K562 (cell line): ENCODE results near the gene ASMT. TPM values are rescaled to one million over a fixed set of nuclear protein-coding genes. Genes with fewer than 3 reads are reported as not detected.

Experiments
- CREM ChIP-seq: IDR thresholded peaks from 2 replicates; pipeline ENCODE4 v1.6.1; 2014; ENCODE audit warnings: antibody characterized with exemption, low read depth
- FOXO4 ChIP-seq: fragments of 450-650 bp; formaldehyde crosslinking; IDR thresholded peaks from 2 replicates; pipeline ENCODE4 v1.4.0; 2020; ENCODE audit warnings: mild to moderate bottlenecking, moderate library complexity
- HDAC1 ChIP-seq, 2 experiments: fragments of 450-650 bp; IDR thresholded peaks; 2 replicates each; pipeline ENCODE4 v1.6.1; 2016 to 2017; ENCODE audit warnings: inconsistent platforms in 1 of 2, mild to moderate bottlenecking in 1 of 2, moderate library complexity in 1 of 2
- IRF1 ChIP-seq: sonication (generic); formaldehyde crosslinking; IDR thresholded peaks from 2 replicates; pipeline ENCODE4 v1.8.0; 2022; ENCODE audit warnings: missing genetic modification reagents, mild to moderate bottlenecking, borderline replicate concordance
- POLR2G ChIP-seq: fragments of 200-400 bp; formaldehyde crosslinking; IDR thresholded peaks from 2 replicates; pipeline ENCODE4 v1.6.1; 2017; ENCODE audit warnings: low read depth, mild to moderate bottlenecking, antibody characterized with exemption, low read length, moderate library complexity
- RBBP5 ChIP-seq: fragments of 200-600 bp; sonication (generic); IDR thresholded peaks from 2 replicates; pipeline ENCODE4 v1.6.1; 2012; ENCODE audit warnings: borderline replicate concordance, mild to moderate bottlenecking, low read length, control low read depth, inconsistent platforms; ENCODE audit not compliant: insufficient read depth, poor library complexity, severe bottlenecking
- SMAD1 ChIP-seq: fragments of 150-350 bp; IDR thresholded peaks from 2 replicates; pipeline ENCODE4 v1.6.1; 2014; ENCODE audit warnings: low read length, low read depth; ENCODE audit not compliant: partially characterized antibody
- SPI1 ChIP-seq: IDR thresholded peaks from 2 replicates; pipeline ENCODE4 v1.6.1; 2011; ENCODE audit warnings: low read depth, low read length, control low read depth, borderline replicate concordance
- TAF15 ChIP-seq: fragments of 200-400 bp; formaldehyde crosslinking; IDR thresholded peaks from 2 replicates; pipeline ENCODE4 v1.6.1; 2017; ENCODE audit warnings: mild to moderate bottlenecking, low read depth, low read length, moderate library complexity
- ZNF707 ChIP-seq: fragments of 250-450 bp; sonication (Bioruptor Pico); conservative IDR thresholded peaks from 2 replicates; pipeline ENCODE4 v1.8.0; 2022; ENCODE audit warnings: inconsistent platforms, mild to moderate bottlenecking, moderate library complexity
- polyA plus RNA-seq, 8 experiments: library from polyadenylated mRNA; depleted of rRNA in 4 of 8; stranded (reverse) in 5 of 8; unstranded in 3 of 8; fragments of >200 nt; fragmentation: Nextera tagmentation in 2 of 8; fragmentation: Illumina TruSeq in 1 of 8; extraction: Ambion mirVana in 2 of 8; extraction: Trizol in 1 of 8; gene quantifications; 2 replicates each; pipeline versions ENCODE4 v1.2.1 to v1.2.3, GENCODE V29; 2011 to 2014; ENCODE audit warnings: inconsistent platforms in 1 of 8, missing spikeins in 1 of 8
- total RNA-seq, 7 experiments: library from RNA; depleted of rRNA in 6 of 7; stranded (reverse); fragments of >200 nt in 6 of 7; fragmentation: Illumina TruSeq in 2 of 7; extraction: Trizol in 2 of 7; gene quantifications; 2 replicates each; pipeline versions ENCODE4 v1.2.1 to v1.2.3, GENCODE V29; 2011 to 2021; ENCODE audit warnings: low replicate concordance in 1 of 7

Gene ASMT
- total and polyA plus RNA-seq, 9 of the 15 experiments (the other 6 are each of a cell fraction or from before 2014, with no cell fraction given): 0.06 TPM; not detected in 8

GRCh38 chrX:1587161-1587560, 27.7 kb upstream of the ASMT start (continued):
- TF ChIP-seq IRF1 (no peak), RBBP5 (no peak), SPI1 (no peak), FOXO4 (CRISPR knock-in tag) (no peak), POLR2G (no peak), HDAC1 (IDR thresholded peaks at IDR 0.05) (no peak), TAF15 (no peak), ZNF707 (CRISPR knock-in tag) (no peak), SMAD1 (no peak), CREM (no peak)
